ENCODE results near the gene C8A. TPM values are rescaled to one million over a fixed set of nuclear protein-coding genes. Genes with fewer than 3 reads are reported as not detected.

C8A gene
- polyA plus RNA-seq, 1 donor (not counting 4 experiments of a cell fraction or from before 2014, with no cell fraction given): not detected

DNA sequence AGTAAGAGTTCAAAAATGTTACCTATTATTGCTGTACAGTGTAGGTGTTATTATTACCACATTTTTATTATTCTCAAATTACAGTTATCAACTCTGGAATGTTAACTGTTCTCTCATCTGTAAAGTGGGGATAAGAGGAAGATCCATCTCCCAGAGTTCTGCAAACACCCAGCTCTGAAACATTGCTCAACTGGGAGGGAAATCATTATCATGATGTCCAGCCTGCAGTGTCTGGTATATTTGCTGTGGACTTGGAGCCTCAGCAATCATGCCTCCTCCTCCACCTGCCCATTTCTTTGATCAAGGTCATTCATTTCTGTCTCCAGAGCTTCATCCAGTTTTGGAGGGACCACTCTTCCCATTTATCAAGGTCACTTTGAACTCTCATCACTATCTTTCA, 39.4 kb downstream of the C8A start:
- no peaks in the 10 kb centered on the region for H3K79me2 ChIP-seq (ENCODE audit: control insufficient read depth, insufficient read depth, low read length)
- no peaks in the 10 kb centered on the region for H3K27me3 ChIP-seq (ENCODE audit: control insufficient read depth, extremely low read depth, insufficient read depth, low read length)
- no peaks in the 10 kb centered on the region for H4K20me1 ChIP-seq (ENCODE audit: control insufficient read depth, extremely low read depth, insufficient read depth, low read length)
- FAIRE-seq (no peak), DNase-seq (ENCODE audit: low read depth, low spot score) (no peak)
- dilution Hi-C loops (cut with MboI; ENCODE audit: extremely low pct_ligation_motif_present, low sequenced_read_pairs): no loop called here
- H3K9me1 ChIP-seq (ENCODE audit: control insufficient read depth, extremely low read depth, insufficient read depth, low read length): no peaks in the 10 kb centered on the region
- TF ChIP-seq EZH2 (IDR thresholded peaks at IDR 0.05; ENCODE audit: low read length): no peak
- TF ChIP-seq, protein P1, sequence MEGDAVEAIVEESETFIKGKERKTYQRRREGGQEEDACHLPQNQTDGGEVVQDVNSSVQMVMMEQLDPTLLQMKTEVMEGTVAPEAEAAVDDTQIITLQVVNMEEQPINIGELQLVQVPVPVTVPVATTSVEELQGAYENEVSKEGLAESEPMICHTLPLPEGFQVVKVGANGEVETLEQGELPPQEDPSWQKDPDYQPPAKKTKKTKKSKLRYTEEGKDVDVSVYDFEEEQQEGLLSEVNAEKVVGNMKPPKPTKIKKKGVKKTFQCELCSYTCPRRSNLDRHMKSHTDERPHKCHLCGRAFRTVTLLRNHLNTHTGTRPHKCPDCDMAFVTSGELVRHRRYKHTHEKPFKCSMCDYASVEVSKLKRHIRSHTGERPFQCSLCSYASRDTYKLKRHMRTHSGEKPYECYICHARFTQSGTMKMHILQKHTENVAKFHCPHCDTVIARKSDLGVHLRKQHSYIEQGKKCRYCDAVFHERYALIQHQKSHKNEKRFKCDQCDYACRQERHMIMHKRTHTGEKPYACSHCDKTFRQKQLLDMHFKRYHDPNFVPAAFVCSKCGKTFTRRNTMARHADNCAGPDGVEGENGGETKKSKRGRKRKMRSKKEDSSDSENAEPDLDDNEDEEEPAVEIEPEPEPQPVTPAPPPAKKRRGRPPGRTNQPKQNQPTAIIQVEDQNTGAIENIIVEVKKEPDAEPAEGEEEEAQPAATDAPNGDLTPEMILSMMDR (optimal IDR thresholded peaks at IDR 0.05 in 1 of 3, IDR thresholded peaks at IDR 0.05 in 1 of 3, conservative IDR thresholded peaks at IDR 0.05 in 1 of 3; ENCODE audit: extremely low read depth in 1 of 3, insufficient read depth in 2 of 3, low read length in 3 of 3): no peak
- H3K4me2 ChIP-seq (ENCODE audit: control insufficient read depth, extremely low read depth, insufficient read depth, low read depth, low read length): no peak overlapping the region
- H2AFZ ChIP-seq (ENCODE audit: control insufficient read depth, low read length): no peak overlapping the region
- H3K9me3 ChIP-seq (ENCODE audit: control insufficient read depth, low read depth, low read length): no peaks in the 10 kb centered on the region
- no peak overlapping the region for H3K4me3 ChIP-seq (ENCODE audit: control insufficient read depth in 2 of 3, extremely low read depth in 1 of 3, insufficient read depth in 2 of 3, low read depth in 1 of 3, low read length in 3 of 3)
- H3K9ac ChIP-seq (ENCODE audit: control insufficient read depth, extremely low read depth, insufficient read depth, low read length): no peak overlapping the region
- no peaks in the 10 kb centered on the region for H3K36me3 ChIP-seq (ENCODE audit: control insufficient read depth in 2 of 2, extremely low read depth in 1 of 2, insufficient read depth in 2 of 2, low read length in 2 of 2)
- H3K4me1 ChIP-seq (ENCODE audit: control insufficient read depth, extremely low read depth, insufficient read depth, low read length): no peaks in the 10 kb centered on the region
- no peak overlapping the region for H3K27ac ChIP-seq (ENCODE audit: control insufficient read depth, insufficient read depth, low read length)

GRCh38 chr1:56897150-56898004, 42.8 kb downstream of the C8A start:
- DNase-seq (ENCODE audit: low read depth, low spot score) (no peak), FAIRE-seq (no peak)
- H3K4me1 ChIP-seq (ENCODE audit: control insufficient read depth, extremely low read depth, insufficient read depth, low read length): no peaks in the 10 kb centered on the region
- H3K9me3 ChIP-seq (ENCODE audit: control insufficient read depth, low read depth, low read length): no peaks in the 10 kb centered on the region
- H3K4me3 ChIP-seq (ENCODE audit: control insufficient read depth in 2 of 3, extremely low read depth in 1 of 3, insufficient read depth in 2 of 3, low read depth in 1 of 3, low read length in 3 of 3): no peak overlapping the region
- peaks cover 3% of the 10 kb centered on the region for H3K27me3 ChIP-seq (ENCODE audit: control insufficient read depth, extremely low read depth, insufficient read depth, low read length)
- TF ChIP-seq EZH2 (IDR thresholded peaks at IDR 0.05; ENCODE audit: low read length): no peak
- TF ChIP-seq, protein P1 (optimal IDR thresholded peaks at IDR 0.05 in 1 of 3, IDR thresholded peaks at IDR 0.05 in 1 of 3, conservative IDR thresholded peaks at IDR 0.05 in 1 of 3; ENCODE audit: extremely low read depth in 1 of 3, insufficient read depth in 2 of 3, low read length in 3 of 3): no peak
- no peak overlapping the region for H3K9ac ChIP-seq (ENCODE audit: control insufficient read depth, extremely low read depth, insufficient read depth, low read length)
- H2AFZ ChIP-seq (ENCODE audit: control insufficient read depth, low read length): no peak overlapping the region
- dilution Hi-C loops (cut with MboI; ENCODE audit: extremely low pct_ligation_motif_present, low sequenced_read_pairs): no loop called here
- no peaks in the 10 kb centered on the region for H3K79me2 ChIP-seq (ENCODE audit: control insufficient read depth, insufficient read depth, low read length)
- no peaks in the 10 kb centered on the region for H3K9me1 ChIP-seq (ENCODE audit: control insufficient read depth, extremely low read depth, insufficient read depth, low read length)
- no peak overlapping the region for H3K4me2 ChIP-seq (ENCODE audit: control insufficient read depth, extremely low read depth, insufficient read depth, low read depth, low read length)
- no peak overlapping the region for H3K27ac ChIP-seq (ENCODE audit: control insufficient read depth, insufficient read depth, low read length)
- no peaks in the 10 kb centered on the region for H3K36me3 ChIP-seq (ENCODE audit: control insufficient read depth in 2 of 2, extremely low read depth in 1 of 2, insufficient read depth in 2 of 2, low read length in 2 of 2)
- H4K20me1 ChIP-seq (ENCODE audit: control insufficient read depth, extremely low read depth, insufficient read depth, low read length): no peaks in the 10 kb centered on the region

Data from keratinocyte (primary cell).